H1 (cell line): ENCODE data around the gene GRXCR1. TPM values are rescaled to one million over a fixed set of nuclear protein-coding genes. Genes with fewer than 3 reads are reported as not detected.

ENCODE experiments used
- CTCF ChIP-seq, 3 experiments: IDR thresholded peaks; 1 replicate in 2 of 3; 2 replicates in 1 of 3; pipeline versions ENCODE4 v1.5.1 to v1.6.1; 2011; ENCODE audit warnings: low read length in 3 of 3, mild to moderate bottlenecking in 3 of 3, inconsistent platforms in 2 of 3, low read depth in 1 of 3, moderate library complexity in 1 of 3; ENCODE audit not compliant: insufficient read depth in 1 of 3; ENCODE audit errors: control extremely low read depth in 1 of 3
- JUND ChIP-seq: IDR thresholded peaks from 2 replicates; pipeline ENCODE4 v1.6.1; 2011; ENCODE audit warnings: mild to moderate bottlenecking, improper control_type of control experiment, low read length
- TEAD4 ChIP-seq: IDR thresholded peaks from 2 replicates; pipeline ENCODE4 v1.6.1; 2012; ENCODE audit warnings: low read depth, low read length, inconsistent platforms, mixed read lengths
- polyA plus RNA-seq, 7 experiments: library from polyadenylated mRNA; depleted of rRNA in 3 of 7; stranded (reverse) in 5 of 7; unstranded in 2 of 7; fragments of >200 nt in 5 of 7; fragments of 200-250 nt in 2 of 7; gene quantifications; 1 replicate in 5 of 7; 2 replicates in 1 of 7; 4 replicates in 1 of 7; pipeline versions ENCODE4 v1.2.1 to v1.2.3, GENCODE V29; 2011 to 2013; ENCODE audit warnings: missing spikeins in 2 of 7, mixed read lengths in 2 of 7
- total RNA-seq: library from RNA; stranded (reverse); fragmentation: NEBNext Ultra II Directional; extraction: Animal tissue kit (Norgen Biotek cat#: 25700); gene quantifications from 2 replicates; pipeline ENCODE4 v1.2.1, GENCODE V29; 2021

The GRXCR1 gene
- total and polyA plus RNA-seq, 2 of the 8 experiments (the other 6 are each of a cell fraction or from before 2014, with no cell fraction given) = not detected

GRCh38 chr4:42928582-42928981 is 36.1 kb downstream of the GRXCR1 start (continued):
- TF ChIP-seq CTCF (IDR thresholded peaks at IDR 0.05; ENCODE audit: control extremely low read depth in 1 of 3, insufficient read depth in 1 of 3, low read depth in 1 of 3, low read length in 3 of 3) (no peak), JUND (no peak), TEAD4 (no peak)
